ENCODE results near the gene POFUT1. TPM values are rescaled to one million over a fixed set of nuclear protein-coding genes. Genes with fewer than 3 reads are reported as not detected.

POFUT1 gene
- total RNA-seq, 1 donor from 2014 or later, result 24.0 TPM

- ATAC-seq (ENCODE audit: low read depth), result peak; percentile 40
- no peak for TF ChIP-seq CTCF (IDR thresholded peaks at IDR 0.05)
- no peaks in the 10 kb centered on the region for H3K9me3 Mint-ChIP-seq
- H3K27ac Mint-ChIP-seq, result peak overlapping the region; percentile 90
- H3K36me3 Mint-ChIP-seq (ENCODE audit: low read depth), result peaks cover 79% of the 10 kb centered on the region
- H3K4me1 Mint-ChIP-seq, result peaks cover 26% of the 10 kb centered on the region
- no peaks in the 10 kb centered on the region for H3K27me3 Mint-ChIP-seq
- DNase-seq, result no peak
- ChIA-PET POLR2A (interaction anchor here (0.5 to 1.5 kb wide), 3 partner anchors 53 to 348 kb away, joined by 3 to 6 read pairs (median 5); no protein-coding TSS in a partner anchor), CTCF (interaction anchor here (1.0 kb wide), 1 partner anchor 14 kb away, joined by 3 read pairs; no protein-coding TSS in a partner anchor)
- intact Hi-C loops (cut with micrococcal nuclease), result loop anchor here (10.0 kb wide), 1 partner anchor 52 kb away; no protein-coding TSS in a partner anchor
- peak overlapping the region; percentile 16 for H3K4me3 Mint-ChIP-seq
Observed at GRCh38 chr20:32232326-32232886, 24.7 kb downstream of the POFUT1 start.

GRCh38 chr20:32233286-32233685 is 25.6 kb downstream of the POFUT1 start:
- intact Hi-C loops (cut with micrococcal nuclease), result loop anchor here (10.0 kb wide), 1 partner anchor 52 kb away; no protein-coding TSS in a partner anchor
- H3K9me3 Mint-ChIP-seq, result no peaks in the 10 kb centered on the region
- POLR2A ChIA-PET, result interaction anchor here (1.5 kb wide), 1 partner anchor 126 kb away, joined by 6 read pairs; no protein-coding TSS in a partner anchor
- DNase-seq, result no peak
- ATAC-seq (ENCODE audit: low read depth), result no peak
- CTCF ChIA-PET, result interaction anchor here (1.0 kb wide), 1 partner anchor 15 kb away, joined by 3 read pairs; no protein-coding TSS in a partner anchor
- H3K4me3 Mint-ChIP-seq, result no peak overlapping the region
- no peaks in the 10 kb centered on the region for H3K27me3 Mint-ChIP-seq
- TF ChIP-seq CTCF (IDR thresholded peaks at IDR 0.05), result no peak
- H3K4me1 Mint-ChIP-seq, result peaks cover 26% of the 10 kb centered on the region
- peaks cover 71% of the 10 kb centered on the region for H3K36me3 Mint-ChIP-seq (ENCODE audit: low read depth)
- H3K27ac Mint-ChIP-seq, result peak overlapping the region; percentile 90

- intact Hi-C loops (cut with micrococcal nuclease), result loop anchor here (10.0 kb wide), 1 partner anchor 51 kb away; no protein-coding TSS in a partner anchor
Observed at GRCh38 chr20:32234135-32234808, 26.6 kb downstream of the POFUT1 start.

GRCh38 chr20:32235331-32236047 is 27.8 kb downstream of the POFUT1 start:
- Mint-ChIP-seq H3K36me3 (ENCODE audit: low read depth) (peaks cover 57% of the 10 kb centered on the region), H3K27me3 (no peaks in the 10 kb centered on the region), H3K9me3 (no peaks in the 10 kb centered on the region), H3K4me3 (no peak overlapping the region), H3K4me1 (peaks cover 36% of the 10 kb centered on the region), H3K27ac (no peak overlapping the region)
- no peak for ATAC-seq (ENCODE audit: low read depth)
- no peak for DNase-seq
- TF ChIP-seq CTCF (IDR thresholded peaks at IDR 0.05), result no peak
- POLR2A ChIA-PET, result no interaction called here
- intact Hi-C loops (cut with micrococcal nuclease), result loop anchor here (10.0 kb wide), 1 partner anchor 49 kb away; no protein-coding TSS in a partner anchor
- CTCF ChIA-PET, result no interaction called here

More at GRCh38 chr20:32234135-32234808, 26.6 kb downstream of the POFUT1 start:
- Mint-ChIP-seq H3K27ac (no peak overlapping the region), H3K36me3 (ENCODE audit: low read depth) (peaks cover 62% of the 10 kb centered on the region), H3K4me1 (peaks cover 26% of the 10 kb centered on the region), H3K9me3 (no peaks in the 10 kb centered on the region), H3K27me3 (no peaks in the 10 kb centered on the region), H3K4me3 (no peak overlapping the region)
- ATAC-seq (ENCODE audit: low read depth) (no peak), DNase-seq (no peak)
- POLR2A ChIA-PET, result no interaction called here
- no peak for TF ChIP-seq CTCF (IDR thresholded peaks at IDR 0.05)
- CTCF ChIA-PET, result no interaction called here

All from activated B cell treated with CpG ODN at 0.5 μM for 24 hours (primary cell).